ENCODE measurements around the gene ETNK2. TPM values are rescaled to one million over a fixed set of nuclear protein-coding genes. Genes with fewer than 3 reads are reported as not detected.
A peak's percentile ranks its signal among the peaks of the same experiment; 100 is the strongest.

ETNK2 gene
- total RNA-seq, 1 donor from 2014 or later = 6.9 TPM

GRCh38 chr1:204147406-204148383 lies 4.1 kb downstream of the ETNK2 start:
- no peak for DNase-seq (ENCODE audit: low read depth in 2 of 2)

GRCh38 chr1:204146965-204147364 lies 4.9 kb downstream of the ETNK2 start:
- DNase-seq (ENCODE audit: low read depth in 2 of 2) = no peak

GRCh38 chr1:204146309-204146708 lies 5.5 kb downstream of the ETNK2 start:
- DNase-seq (ENCODE audit: low read depth in 2 of 2) = no peak

GRCh38 chr1:204145033-204145504 lies 6.8 kb downstream of the ETNK2 start:
- no peak for DNase-seq (ENCODE audit: low read depth in 2 of 2)

- no peak for DNase-seq (ENCODE audit: low read depth in 2 of 2)
These were observed 8.4 kb downstream of the ETNK2 start for GRCh38 chr1:204143276-204144041.

- DNase-seq (ENCODE audit: low read depth in 2 of 2) = no peak
These were observed 9.5 kb downstream of the ETNK2 start for GRCh38 chr1:204142032-204142974.

- DNase-seq (ENCODE audit: low read depth in 2 of 2) = no peak
These were observed 10.7 kb downstream of the ETNK2 start for GRCh38 chr1:204141131-204141530.

- no peak for DNase-seq (ENCODE audit: low read depth in 2 of 2)
These were observed 11.9 kb downstream of the ETNK2 start for GRCh38 chr1:204139952-204140351.

GRCh38 chr1:204139088-204139487 lies 12.8 kb downstream of the ETNK2 start:
- DNase-seq (ENCODE audit: low read depth in 2 of 2) = no peak

- no peak for DNase-seq (ENCODE audit: low read depth in 2 of 2)
These were observed 15.0 kb downstream of the ETNK2 start for GRCh38 chr1:204136814-204137213.

GRCh38 chr1:204134103-204134502 lies 17.7 kb downstream of the ETNK2 start:
- DNase-seq (ENCODE audit: low read depth in 2 of 2) = no peak

GRCh38 chr1:204132718-204133117 lies 19.1 kb downstream of the ETNK2 start:
- DNase-seq (ENCODE audit: low read depth in 2 of 2) = no peak

- DNase-seq (ENCODE audit: low read depth in 2 of 2) = no peak
These were observed 19.9 kb downstream of the ETNK2 start for GRCh38 chr1:204131978-204132377.

- peak in 1 of 2 donors; percentile 86 for DNase-seq (ENCODE audit: low read depth in 2 of 2)
These were observed 20.6 kb downstream of the ETNK2 start for GRCh38 chr1:204130981-204131892.

- DNase-seq (ENCODE audit: low read depth in 2 of 2) = peak in 1 of 2 donors; percentile 31
These were observed 21.7 kb downstream of the ETNK2 start for GRCh38 chr1:204130178-204130577.

- peak; percentile 74 for DNase-seq (ENCODE audit: low read depth in 2 of 2)
These were observed 22.6 kb downstream of the ETNK2 start for GRCh38 chr1:204128964-204129896.

GRCh38 chr1:204128464-204128963 lies 23.3 kb downstream of the ETNK2 start:
- DNase-seq (ENCODE audit: low read depth in 2 of 2) = no peak

GRCh38 chr1:204127597-204128242 lies 24.1 kb downstream of the ETNK2 start:
- peak; percentile 87 to 88 for DNase-seq (ENCODE audit: low read depth in 2 of 2)
